ENCODE data around the gene ARID2. TPM values are rescaled to one million over a fixed set of nuclear protein-coding genes. Genes with fewer than 3 reads are reported as not detected.

The ARID2 gene
- total RNA-seq, 1 experiment from 2014 or later: 15.4 TPM

DNA sequence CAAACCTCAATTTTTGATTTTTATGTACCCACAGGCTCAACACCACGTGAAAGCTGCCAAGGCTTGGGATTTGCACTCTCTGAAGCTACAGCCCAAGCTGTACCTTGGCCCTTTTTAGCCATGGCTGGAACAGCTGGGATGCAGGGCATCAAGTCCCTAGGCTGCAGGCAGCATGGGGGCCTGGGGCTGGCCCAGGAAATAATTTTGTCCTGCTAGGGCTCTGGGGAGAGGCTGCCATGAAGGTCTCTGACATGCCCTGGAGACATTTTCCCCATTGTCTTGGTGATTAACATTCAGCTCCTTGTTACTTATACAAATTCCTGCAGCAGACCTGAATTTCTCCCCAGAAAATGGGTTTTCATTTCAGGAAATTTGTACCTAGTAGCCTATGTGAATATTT lies 157.2 kb downstream of the ARID2 start:
- Histone ChIP-seq H3K36me3 (ENCODE audit: low read depth, low read length) (no peaks in the 10 kb centered on the region; the same call in 1 of the 2 replicates), H3K9me2 (replicated peaks; ENCODE audit: low read length) (no peaks in the 10 kb centered on the region), H2AFZ (ENCODE audit: low read length) (no peak overlapping the region), H3K4me1 (ENCODE audit: insufficient read depth, low read length) (no peaks in the 10 kb centered on the region), H3K9ac (ENCODE audit: low read length) (no peak overlapping the region), H3K27ac (ENCODE audit: low read length) (no peak overlapping the region), H3F3A (ENCODE audit: low read length, unreplicated experiment) (no peaks in the 10 kb centered on the region), H3K79me2 (ENCODE audit: low read length) (no peaks in the 10 kb centered on the region), H4K20me1 (ENCODE audit: low read length) (no peaks in the 10 kb centered on the region), H3K4me3 (ENCODE audit: low read length) (no peak overlapping the region), H3K9me3 (ENCODE audit: low read length) (no peaks in the 10 kb centered on the region), H3K27me3 (ENCODE audit: low read length) (no peaks in the 10 kb centered on the region), H3K4me2 (ENCODE audit: low read length) (no peak overlapping the region)
- BruUV-seq (replicated peaks): no TSS peak
- TF ChIP-seq EZH2phosphoT487 (IDR thresholded peaks at IDR 0.05; ENCODE audit: borderline replicate concordance, low read length): no peak
- TF ChIP-seq EZH2 (IDR thresholded peaks at IDR 0.05; ENCODE audit: low read length, unreplicated experiment): no peak
- TF ChIP-seq, protein P1, sequence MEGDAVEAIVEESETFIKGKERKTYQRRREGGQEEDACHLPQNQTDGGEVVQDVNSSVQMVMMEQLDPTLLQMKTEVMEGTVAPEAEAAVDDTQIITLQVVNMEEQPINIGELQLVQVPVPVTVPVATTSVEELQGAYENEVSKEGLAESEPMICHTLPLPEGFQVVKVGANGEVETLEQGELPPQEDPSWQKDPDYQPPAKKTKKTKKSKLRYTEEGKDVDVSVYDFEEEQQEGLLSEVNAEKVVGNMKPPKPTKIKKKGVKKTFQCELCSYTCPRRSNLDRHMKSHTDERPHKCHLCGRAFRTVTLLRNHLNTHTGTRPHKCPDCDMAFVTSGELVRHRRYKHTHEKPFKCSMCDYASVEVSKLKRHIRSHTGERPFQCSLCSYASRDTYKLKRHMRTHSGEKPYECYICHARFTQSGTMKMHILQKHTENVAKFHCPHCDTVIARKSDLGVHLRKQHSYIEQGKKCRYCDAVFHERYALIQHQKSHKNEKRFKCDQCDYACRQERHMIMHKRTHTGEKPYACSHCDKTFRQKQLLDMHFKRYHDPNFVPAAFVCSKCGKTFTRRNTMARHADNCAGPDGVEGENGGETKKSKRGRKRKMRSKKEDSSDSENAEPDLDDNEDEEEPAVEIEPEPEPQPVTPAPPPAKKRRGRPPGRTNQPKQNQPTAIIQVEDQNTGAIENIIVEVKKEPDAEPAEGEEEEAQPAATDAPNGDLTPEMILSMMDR (conservative IDR thresholded peaks at IDR 0.05; ENCODE audit: low read depth, low read length): no peak
- DNase-seq (no peak), ATAC-seq (no peak)
- ChIA-PET CTCF (no interaction called here), POLR2A (ENCODE audit: unreplicated experiment) (no interaction called here)
- intact Hi-C loops (cut with micrococcal nuclease): no loop called here

GRCh38 chr12:45887544-45887943 lies 158.0 kb downstream of the ARID2 start:
- Histone ChIP-seq H3K27ac (ENCODE audit: low read length) (no peak overlapping the region), H3K79me2 (ENCODE audit: low read length) (no peaks in the 10 kb centered on the region), H3K27me3 (ENCODE audit: low read length) (no peaks in the 10 kb centered on the region), H4K20me1 (ENCODE audit: low read length) (no peaks in the 10 kb centered on the region), H3K4me1 (ENCODE audit: insufficient read depth, low read length) (no peaks in the 10 kb centered on the region), H3F3A (ENCODE audit: low read length, unreplicated experiment) (no peaks in the 10 kb centered on the region), H3K36me3 (ENCODE audit: low read depth, low read length) (peaks cover 4% of the 10 kb centered on the region; the same call in 1 of the 2 replicates), H3K9ac (ENCODE audit: low read length) (no peak overlapping the region), H3K4me3 (ENCODE audit: low read length) (no peak overlapping the region), H3K9me3 (ENCODE audit: low read length) (no peaks in the 10 kb centered on the region), H2AFZ (ENCODE audit: low read length) (no peak overlapping the region), H3K9me2 (replicated peaks; ENCODE audit: low read length) (no peaks in the 10 kb centered on the region), H3K4me2 (ENCODE audit: low read length) (no peak overlapping the region)
- ChIA-PET POLR2A (ENCODE audit: unreplicated experiment) (no interaction called here), CTCF (no interaction called here)
- TF ChIP-seq, protein P1 (conservative IDR thresholded peaks at IDR 0.05; ENCODE audit: low read depth, low read length): no peak
- no peak for TF ChIP-seq EZH2phosphoT487 (IDR thresholded peaks at IDR 0.05; ENCODE audit: borderline replicate concordance, low read length)
- no peak for TF ChIP-seq EZH2 (IDR thresholded peaks at IDR 0.05; ENCODE audit: low read length, unreplicated experiment)
- ATAC-seq (no peak), DNase-seq (no peak)
- intact Hi-C loops (cut with micrococcal nuclease): no loop called here
- BruUV-seq (replicated peaks): no TSS peak

- Histone ChIP-seq H3K79me2 (ENCODE audit: low read length) (no peaks in the 10 kb centered on the region), H4K20me1 (ENCODE audit: low read length) (no peaks in the 10 kb centered on the region), H3K9me2 (replicated peaks; ENCODE audit: low read length) (no peaks in the 10 kb centered on the region), H3F3A (ENCODE audit: low read length, unreplicated experiment) (no peaks in the 10 kb centered on the region), H3K27ac (ENCODE audit: low read length) (no peak overlapping the region), H3K27me3 (ENCODE audit: low read length) (no peaks in the 10 kb centered on the region), H3K4me3 (ENCODE audit: low read length) (no peak overlapping the region), H3K4me1 (ENCODE audit: insufficient read depth, low read length) (no peaks in the 10 kb centered on the region), H3K4me2 (ENCODE audit: low read length) (no peak overlapping the region), H3K9ac (ENCODE audit: low read length) (no peak overlapping the region), H3K9me3 (ENCODE audit: low read length) (no peaks in the 10 kb centered on the region), H3K36me3 (ENCODE audit: low read depth, low read length) (peaks cover 13% of the 10 kb centered on the region), H2AFZ (ENCODE audit: low read length) (no peak overlapping the region)
- DNase-seq: no peak
- no peak for ATAC-seq
- POLR2A ChIA-PET (ENCODE audit: unreplicated experiment): no interaction called here
- BruUV-seq (replicated peaks): no TSS peak
- CTCF ChIA-PET: no interaction called here
- TF ChIP-seq, protein P1 (conservative IDR thresholded peaks at IDR 0.05; ENCODE audit: low read depth, low read length): peak; percentile 43; the same call in 1 of the 2 replicates
- no peak for TF ChIP-seq EZH2phosphoT487 (IDR thresholded peaks at IDR 0.05; ENCODE audit: borderline replicate concordance, low read length)
- intact Hi-C loops (cut with micrococcal nuclease): loop anchor here (1.0 kb wide), 1 partner anchor 128 kb away; no protein-coding TSS in a partner anchor
Measured at GRCh38 chr12:45890276-45890675, 160.8 kb downstream of the ARID2 start.

All from PC-3 (cell line).